ENCODE data around the gene GPR34. TPM values are rescaled to one million over a fixed set of nuclear protein-coding genes. Genes with fewer than 3 reads are reported as not detected.

Gene GPR34
- total RNA-seq, 1 experiment from 2014 or later = not detected

- Mint-ChIP-seq H3K36me3 (ENCODE audit: insufficient read depth, unreplicated experiment) (peaks cover 11% of the 10 kb centered on the region), H3K27me3 (ENCODE audit: insufficient read depth, unreplicated experiment) (peaks cover 65% of the 10 kb centered on the region), H3K9me3 (ENCODE audit: unreplicated experiment) (no peaks in the 10 kb centered on the region), H3K27ac (ENCODE audit: low read depth, unreplicated experiment) (no peak overlapping the region), H3K4me3 (ENCODE audit: unreplicated experiment) (no peak overlapping the region), H3K4me1 (ENCODE audit: insufficient read depth, unreplicated experiment) (no peaks in the 10 kb centered on the region)
- POLR2A ChIA-PET = no interaction called here
- BruUV-seq (replicated peaks) = no TSS peak
- TF ChIP-seq CTCF (IDR thresholded peaks at IDR 0.05; ENCODE audit: unreplicated experiment) = no peak
- CTCF ChIA-PET = no interaction called here
- DNase-seq (ENCODE audit: unreplicated experiment) = peak; percentile 25
- intact Hi-C loops (cut with micrococcal nuclease) = no loop called here
Measured at GRCh38 chrX:41655631-41656030, 33.1 kb upstream of the GPR34 start.

GRCh38 chrX:41661366-41662095 is 27.2 kb upstream of the GPR34 start:
- Mint-ChIP-seq H3K9me3 (ENCODE audit: unreplicated experiment) (no peaks in the 10 kb centered on the region), H3K27me3 (ENCODE audit: insufficient read depth, unreplicated experiment) (peaks cover 61% of the 10 kb centered on the region), H3K4me3 (ENCODE audit: unreplicated experiment) (no peak overlapping the region), H3K4me1 (ENCODE audit: insufficient read depth, unreplicated experiment) (peaks cover 13% of the 10 kb centered on the region), H3K36me3 (ENCODE audit: insufficient read depth, unreplicated experiment) (peaks cover 22% of the 10 kb centered on the region), H3K27ac (ENCODE audit: low read depth, unreplicated experiment) (no peak overlapping the region)
- intact Hi-C loops (cut with micrococcal nuclease) = no loop called here
- TF ChIP-seq CTCF (IDR thresholded peaks at IDR 0.05; ENCODE audit: unreplicated experiment) = no peak
- no peak for DNase-seq (ENCODE audit: unreplicated experiment)
- ChIA-PET CTCF (no interaction called here), POLR2A (no interaction called here)
- BruUV-seq (replicated peaks) = no TSS peak

GRCh38 chrX:41664375-41664901 is 24.3 kb upstream of the GPR34 start:
- no peak for TF ChIP-seq CTCF (IDR thresholded peaks at IDR 0.05; ENCODE audit: unreplicated experiment)
- Mint-ChIP-seq H3K27ac (ENCODE audit: low read depth, unreplicated experiment) (no peak overlapping the region), H3K27me3 (ENCODE audit: insufficient read depth, unreplicated experiment) (peaks cover 41% of the 10 kb centered on the region), H3K4me1 (ENCODE audit: insufficient read depth, unreplicated experiment) (peaks cover 17% of the 10 kb centered on the region), H3K4me3 (ENCODE audit: unreplicated experiment) (no peak overlapping the region), H3K9me3 (ENCODE audit: unreplicated experiment) (no peaks in the 10 kb centered on the region), H3K36me3 (ENCODE audit: insufficient read depth, unreplicated experiment) (peaks cover 17% of the 10 kb centered on the region)
- BruUV-seq (replicated peaks) = no TSS peak
- CTCF ChIA-PET = no interaction called here
- DNase-seq (ENCODE audit: unreplicated experiment) = no peak
- intact Hi-C loops (cut with micrococcal nuclease) = no loop called here
- POLR2A ChIA-PET = no interaction called here

- intact Hi-C loops (cut with micrococcal nuclease) = no loop called here
- Mint-ChIP-seq H3K9me3 (ENCODE audit: unreplicated experiment) (no peaks in the 10 kb centered on the region), H3K27ac (ENCODE audit: low read depth, unreplicated experiment) (no peak overlapping the region), H3K4me3 (ENCODE audit: unreplicated experiment) (no peak overlapping the region), H3K27me3 (ENCODE audit: insufficient read depth, unreplicated experiment) (peaks cover 43% of the 10 kb centered on the region), H3K36me3 (ENCODE audit: insufficient read depth, unreplicated experiment) (peaks cover 12% of the 10 kb centered on the region), H3K4me1 (ENCODE audit: insufficient read depth, unreplicated experiment) (peaks cover 17% of the 10 kb centered on the region)
- ChIA-PET POLR2A (no interaction called here), CTCF (no interaction called here)
- DNase-seq (ENCODE audit: unreplicated experiment) = no peak
- TF ChIP-seq CTCF (IDR thresholded peaks at IDR 0.05; ENCODE audit: unreplicated experiment) = no peak
- BruUV-seq (replicated peaks) = no TSS peak
Measured at GRCh38 chrX:41664908-41665307, 23.9 kb upstream of the GPR34 start.
